Activated naive CD4-positive, alpha-beta T cell treated with anti-CD3 and anti-CD28 coated beads, Interleukin-2, amount 50 U/mL, for 16 hours (primary cell): Measurements from ENCODE around the gene RELN.

Experiments used
- DNase-seq: peaks from one replicate; pipeline ENCODE4 v3.0.0-alpha.2; 2020

Gene RELN

DNA sequence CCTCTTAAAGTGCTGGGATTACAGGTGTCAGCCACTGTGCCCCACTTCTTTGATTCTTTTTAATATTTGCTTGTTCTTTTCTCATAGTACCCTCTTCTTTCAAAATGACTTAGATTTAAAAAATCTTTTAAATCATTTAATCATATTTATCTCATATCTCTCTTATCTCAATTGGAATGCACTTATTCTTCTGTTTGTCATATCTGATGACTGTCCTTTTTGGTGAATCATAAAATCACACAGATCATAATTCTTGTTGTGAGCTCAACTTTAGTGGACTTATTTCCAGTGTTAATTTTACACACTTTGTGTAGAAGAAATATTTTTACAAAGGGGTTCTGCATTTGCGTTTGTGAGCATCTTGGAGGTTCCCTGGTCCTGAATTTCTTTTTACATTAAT lies 323.1 kb downstream of the RELN start:
- DNase-seq, result no peak

DNA sequence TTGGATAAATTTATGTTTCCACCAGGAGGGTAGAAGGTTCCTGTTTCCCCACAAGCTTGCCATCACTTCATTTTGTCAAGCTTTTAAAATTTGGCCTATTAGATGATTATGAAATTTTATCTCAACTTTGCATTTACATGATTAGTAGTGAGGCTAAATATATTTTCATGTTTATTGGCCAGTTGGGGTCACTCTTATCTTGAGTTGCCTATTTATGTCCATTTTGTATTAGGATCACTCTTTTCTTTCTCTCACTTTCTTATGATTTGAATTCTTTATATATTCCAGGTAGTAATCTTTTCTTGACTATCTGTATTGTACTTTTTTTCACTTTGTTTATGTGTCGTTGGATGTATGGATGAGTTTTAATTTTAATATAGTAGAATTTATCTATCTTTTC lies 324.9 kb downstream of the RELN start:
- DNase-seq, result no peak

DNA sequence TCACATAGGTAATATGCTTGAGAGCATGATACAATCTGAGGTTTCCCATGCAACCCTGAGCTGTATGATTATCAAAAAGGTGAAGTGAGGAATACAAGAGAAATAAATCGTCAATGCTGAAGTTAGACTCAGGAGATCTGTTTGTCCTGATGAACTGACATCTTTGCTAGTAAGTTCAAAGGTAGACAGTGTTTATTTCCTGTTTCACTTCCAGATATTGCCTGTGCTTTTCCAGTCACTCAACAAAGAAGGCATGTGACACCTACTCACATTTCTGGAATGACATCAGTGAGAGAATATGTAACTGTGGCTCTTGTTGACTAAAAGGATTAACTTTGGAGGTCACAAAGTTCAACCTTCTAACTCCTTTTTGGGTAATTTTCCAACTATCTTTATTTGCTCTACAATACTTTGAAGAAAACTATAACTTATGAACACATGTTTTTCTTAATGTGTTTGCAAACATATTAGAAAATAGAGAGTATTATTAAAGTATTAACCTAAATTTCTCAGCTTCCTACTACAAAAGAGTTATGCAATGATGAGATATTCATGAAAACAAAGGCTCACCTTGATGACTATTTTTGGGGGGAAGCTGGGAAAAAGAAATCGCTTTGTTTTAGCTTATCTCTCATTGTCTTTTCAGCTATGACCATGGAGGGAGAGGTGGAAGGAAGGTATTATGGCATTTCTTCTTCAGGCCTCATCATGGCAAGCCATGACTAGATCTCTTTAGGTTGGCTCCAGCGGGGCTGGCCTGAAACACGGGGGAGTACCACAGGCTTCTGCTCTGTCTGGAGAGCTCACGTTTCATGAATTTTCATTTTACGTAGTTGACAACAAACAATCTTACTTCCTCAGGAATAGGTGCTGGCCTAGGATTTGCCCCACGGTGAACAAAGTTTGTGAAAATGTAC lies 328.7 kb downstream of the RELN start:
- DNase-seq, result no peak

DNA sequence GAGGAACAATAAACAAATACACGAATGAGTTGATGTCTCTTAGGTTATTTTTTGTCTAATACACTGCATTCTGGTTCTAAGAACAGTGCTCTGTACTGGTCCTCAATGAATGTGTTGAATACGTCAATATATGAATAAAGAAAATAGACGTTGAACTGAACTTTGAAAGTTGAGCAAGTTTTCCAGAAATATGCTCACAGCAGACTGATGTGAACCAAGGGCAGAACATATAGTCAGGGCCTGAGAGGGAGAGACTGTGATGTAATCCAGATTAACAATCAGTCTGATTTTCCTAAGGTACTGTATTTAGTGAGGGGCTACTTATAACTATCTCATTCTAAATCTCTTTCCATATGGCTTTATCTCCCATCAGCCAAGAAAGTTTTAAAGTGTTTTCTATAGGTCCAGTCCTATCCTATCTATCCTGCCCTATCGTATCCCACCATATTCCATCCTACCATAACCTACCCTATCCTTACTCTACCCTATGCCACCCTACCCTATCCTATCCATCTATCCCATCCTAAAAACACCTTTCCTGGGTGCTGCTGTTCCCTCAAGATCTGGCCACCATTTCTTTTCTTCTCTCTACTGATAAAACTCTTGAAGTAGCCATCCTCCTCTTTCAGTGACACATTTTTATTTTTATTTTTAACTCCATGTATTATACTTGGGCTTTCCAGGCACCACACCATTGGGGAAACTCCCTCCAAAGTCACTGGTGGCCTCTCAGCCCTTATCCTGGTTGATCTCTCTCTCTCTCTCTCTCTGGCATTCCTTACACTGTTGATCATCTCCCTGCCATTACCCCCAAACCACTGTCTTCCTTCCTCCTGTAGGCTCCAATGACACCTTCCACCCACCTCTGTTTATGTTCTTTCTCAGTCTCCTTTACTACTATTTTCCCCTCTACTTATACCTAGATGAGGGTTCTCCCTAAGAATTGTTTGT lies 331.1 kb downstream of the RELN start:
- DNase-seq, result no peak

DNA sequence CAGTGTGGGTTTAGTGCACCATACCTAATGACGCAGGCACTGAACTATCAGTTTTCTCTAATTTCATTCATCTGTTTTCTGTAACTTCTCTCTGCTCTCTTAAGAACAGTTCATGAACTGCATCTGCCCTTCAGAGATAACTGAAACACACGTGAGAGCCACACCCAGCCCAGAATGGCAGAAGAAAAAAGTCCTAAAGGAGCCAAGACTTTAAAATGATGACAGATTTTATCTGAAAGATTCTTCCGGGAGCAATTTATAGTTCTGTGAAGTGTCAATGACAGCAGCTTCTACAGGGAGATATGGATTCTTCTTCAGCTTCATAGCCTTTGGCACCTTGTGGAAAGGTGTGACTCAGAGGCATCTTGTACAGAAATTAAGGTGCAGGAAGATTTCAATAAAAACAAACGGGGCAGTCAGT lies 332.0 kb downstream of the RELN start:
- DNase-seq, result no peak

DNA sequence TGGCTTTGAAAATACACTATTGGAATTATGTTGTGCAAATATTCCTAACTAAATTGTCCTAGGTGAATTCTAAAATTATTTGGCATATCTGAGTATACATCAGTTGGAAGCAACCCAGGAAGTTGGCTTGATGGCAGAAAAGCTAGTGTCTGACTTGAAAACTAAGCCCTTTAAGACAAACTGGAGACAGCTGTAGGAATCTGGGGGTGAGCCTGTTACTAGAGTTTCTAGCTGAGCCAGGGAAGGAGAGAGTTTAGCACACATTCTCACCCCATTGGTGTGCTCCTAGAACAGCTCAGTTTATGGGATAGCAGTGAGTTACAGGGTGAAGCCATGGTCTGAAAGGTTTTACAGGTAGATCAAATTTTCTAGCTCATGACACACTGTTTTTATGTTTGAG lies 333.2 kb downstream of the RELN start:
- no peak for DNase-seq

DNA sequence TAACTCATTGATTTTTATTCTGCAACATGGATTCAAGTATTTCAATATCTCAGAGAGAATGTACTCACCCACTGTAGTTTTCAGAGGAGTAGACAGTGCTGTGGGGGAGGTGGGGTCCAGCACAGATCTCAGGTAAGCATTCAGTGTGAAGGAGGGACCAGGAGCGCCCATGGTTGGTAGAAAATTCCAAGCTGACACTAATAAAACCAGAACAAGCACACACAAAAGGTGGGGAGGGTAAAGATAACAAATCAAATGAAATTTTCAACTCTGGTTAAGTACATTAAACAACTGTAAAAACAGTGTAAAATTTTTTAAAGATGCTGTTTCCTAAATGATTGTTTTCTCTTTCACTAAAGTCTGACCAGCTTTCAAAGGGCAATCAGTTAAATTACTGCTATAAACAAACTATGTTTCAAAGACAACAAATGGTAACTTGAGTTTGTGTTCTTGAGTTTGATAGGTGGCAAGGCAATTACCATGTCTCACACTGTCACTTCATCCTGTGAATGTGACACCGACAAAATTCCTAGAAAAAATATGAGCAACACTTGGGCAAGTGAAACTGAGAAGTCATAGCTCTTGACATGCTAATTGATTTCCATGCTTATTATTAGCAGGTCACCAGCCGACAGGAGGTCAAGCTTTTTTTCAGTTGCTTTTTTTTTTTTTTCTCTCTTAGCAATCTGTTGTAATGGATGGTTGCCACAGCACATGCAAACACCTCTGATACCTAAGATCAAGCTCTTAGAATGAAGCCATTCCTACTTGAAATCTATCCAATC lies 337.7 kb downstream of the RELN start:
- no peak for DNase-seq

DNA sequence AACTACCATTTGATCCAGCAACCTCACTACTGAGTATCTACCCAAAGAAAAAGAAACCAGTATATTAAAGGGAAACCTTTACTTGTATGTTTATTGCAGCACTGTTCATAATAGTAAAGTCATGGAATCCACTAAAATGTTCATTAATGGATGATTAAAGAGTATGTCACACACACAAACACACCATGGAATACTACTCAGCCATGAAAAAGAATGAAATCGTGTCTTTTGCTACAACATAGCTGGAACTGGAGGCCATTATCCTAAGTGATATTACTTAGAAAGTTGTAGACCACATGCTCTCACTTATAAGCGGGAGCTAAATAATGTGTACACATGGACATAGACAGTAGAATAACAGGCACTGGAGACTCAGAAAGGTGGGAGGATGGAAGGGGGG lies 340.4 kb downstream of the RELN start:
- DNase-seq, result no peak

DNA sequence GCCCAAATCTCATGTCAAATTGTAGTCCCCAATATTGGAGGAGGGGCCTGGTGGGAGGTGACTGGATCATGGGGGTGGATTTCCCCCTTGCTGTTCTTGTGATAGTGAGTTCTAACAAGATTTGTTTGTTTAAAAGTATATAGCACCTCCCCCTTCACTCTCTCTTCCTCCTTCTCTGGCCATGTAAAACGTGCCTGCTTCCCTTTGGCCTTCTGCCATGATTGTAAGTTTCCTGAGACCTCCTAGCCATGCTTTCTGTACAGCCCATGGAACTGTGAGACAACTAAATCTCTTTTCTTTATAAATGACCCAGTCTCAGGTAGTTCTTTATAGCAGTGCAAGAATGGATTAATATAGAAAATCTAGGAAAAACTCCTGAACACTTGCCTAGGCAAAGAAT lies 341.3 kb downstream of the RELN start:
- no peak for DNase-seq

DNA sequence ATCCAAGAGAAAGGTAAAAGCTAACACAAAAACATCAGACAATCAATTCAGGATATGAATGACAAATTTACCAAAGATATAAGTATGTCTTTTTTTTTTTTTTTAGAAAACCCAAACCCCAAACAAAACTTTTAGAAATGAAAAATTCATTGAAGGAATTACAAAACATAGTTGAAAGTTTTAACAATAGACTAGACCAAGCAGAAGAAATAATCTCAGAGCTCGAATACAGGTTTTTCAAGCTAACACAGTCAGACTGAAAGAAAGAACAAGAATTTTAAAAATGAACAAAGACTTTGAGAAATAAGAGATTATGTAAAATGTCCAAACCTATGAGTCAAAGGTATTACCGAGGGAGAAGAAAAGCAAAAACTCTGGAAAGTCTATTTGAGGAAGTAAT lies 345.1 kb downstream of the RELN start:
- no peak for DNase-seq

DNA sequence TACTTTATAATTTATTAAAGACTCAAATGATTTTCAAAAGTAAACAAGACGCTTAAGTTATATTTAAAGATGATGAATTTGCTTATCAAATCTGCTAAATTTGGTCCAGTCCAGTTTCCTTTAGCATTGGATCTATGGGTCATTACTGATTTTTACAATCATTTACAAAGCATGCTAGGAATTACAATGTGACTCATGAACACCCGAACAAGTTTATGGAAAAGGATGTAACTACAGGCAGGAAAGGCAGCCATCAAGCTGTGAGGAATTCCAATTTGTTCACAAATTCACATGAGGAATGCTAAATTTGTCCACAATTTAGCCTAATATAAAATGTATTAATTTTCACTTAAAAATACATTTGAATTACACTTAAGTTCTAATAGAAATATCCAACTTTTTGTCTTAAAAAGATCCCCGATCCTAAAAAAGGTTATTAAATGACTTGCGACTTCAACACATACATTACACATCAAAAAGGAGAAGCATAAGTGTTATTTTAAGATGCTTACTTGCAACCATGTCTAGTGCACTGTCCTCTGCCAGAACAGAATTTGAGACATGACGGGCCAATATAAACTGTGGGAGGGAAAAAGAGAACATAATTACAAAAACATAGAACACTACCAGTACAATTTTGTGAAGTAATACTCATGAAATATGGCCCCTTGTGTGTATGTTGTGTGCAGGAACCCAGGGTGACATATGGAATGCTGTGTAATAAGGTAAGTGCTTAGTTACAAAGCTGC lies 349.3 kb downstream of the RELN start:
- no peak for DNase-seq

DNA sequence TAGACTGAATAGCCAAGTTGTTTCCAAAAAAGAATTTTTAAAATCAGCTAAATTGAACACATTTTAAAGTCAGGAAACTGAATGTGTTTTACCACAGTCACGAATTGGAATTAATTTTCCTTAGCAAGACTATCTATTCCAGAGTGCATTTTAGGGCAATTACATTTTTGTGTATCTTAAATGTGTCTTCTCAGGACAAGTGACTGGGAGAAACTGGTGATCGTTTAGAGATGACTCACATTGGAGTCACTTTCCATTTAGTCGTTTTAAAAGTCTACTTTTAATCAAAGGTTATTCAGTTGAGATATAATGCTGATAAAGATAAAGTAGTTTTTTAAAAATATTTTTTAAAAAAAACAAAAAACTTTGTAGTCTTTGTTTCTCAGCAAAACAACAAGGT lies 351.7 kb downstream of the RELN start:
- DNase-seq, result no peak

DNA sequence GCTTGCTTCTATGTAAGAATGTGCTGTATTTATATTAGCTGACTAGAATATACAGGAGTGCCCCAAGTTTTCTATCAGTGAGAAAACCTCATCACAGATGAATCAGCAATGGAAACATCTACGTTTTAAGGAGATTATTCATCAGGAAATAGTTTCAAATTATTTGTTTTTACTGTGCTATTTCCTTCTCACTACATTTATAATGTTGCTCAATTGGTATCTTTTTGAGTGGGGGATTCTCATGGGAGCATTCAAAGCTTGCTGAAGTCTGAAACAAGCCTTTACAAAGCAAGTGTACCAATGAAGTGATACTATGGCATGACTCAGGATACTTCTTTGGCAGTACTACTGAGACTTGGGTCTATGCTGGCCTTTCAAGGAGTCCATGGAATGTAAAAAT lies 352.4 kb downstream of the RELN start:
- no peak for DNase-seq

DNA sequence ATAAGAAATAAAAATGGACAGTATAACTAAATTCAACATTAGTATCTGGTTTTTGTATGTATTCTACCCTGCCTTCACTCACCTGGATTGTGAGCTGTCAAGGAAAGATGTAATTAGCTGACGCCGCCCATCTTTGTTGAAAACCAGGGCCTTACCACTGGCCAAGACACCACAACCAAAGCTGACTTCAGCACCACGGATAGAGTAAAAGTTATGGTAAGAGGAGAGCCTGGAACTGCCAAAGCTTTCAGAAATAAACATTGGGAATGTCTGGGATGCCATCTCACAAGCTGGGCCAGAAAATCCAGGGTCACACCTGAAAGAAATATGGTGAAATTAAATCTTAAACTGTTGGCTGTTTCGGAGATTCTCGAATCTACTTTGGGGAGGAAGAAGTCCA lies 353.3 kb downstream of the RELN start:
- no peak for DNase-seq

DNA sequence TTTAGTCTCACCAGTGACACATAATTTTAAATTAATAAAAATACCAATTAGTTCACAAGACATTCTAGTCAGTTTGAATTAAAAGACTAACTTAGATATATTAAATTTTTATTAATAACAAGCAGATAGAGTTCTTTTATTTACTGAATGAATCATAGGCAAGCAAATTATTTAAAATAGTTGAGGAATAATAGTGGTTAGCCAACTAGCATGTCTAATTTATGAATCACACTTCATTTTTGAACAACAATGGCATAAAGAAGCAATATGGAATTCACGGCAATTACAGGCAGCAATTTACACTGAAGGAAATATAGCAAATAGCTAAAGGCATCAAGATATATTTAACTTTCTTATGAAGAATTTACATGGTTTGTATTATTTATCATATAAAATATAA lies 356.5 kb downstream of the RELN start:
- no peak for DNase-seq

DNA sequence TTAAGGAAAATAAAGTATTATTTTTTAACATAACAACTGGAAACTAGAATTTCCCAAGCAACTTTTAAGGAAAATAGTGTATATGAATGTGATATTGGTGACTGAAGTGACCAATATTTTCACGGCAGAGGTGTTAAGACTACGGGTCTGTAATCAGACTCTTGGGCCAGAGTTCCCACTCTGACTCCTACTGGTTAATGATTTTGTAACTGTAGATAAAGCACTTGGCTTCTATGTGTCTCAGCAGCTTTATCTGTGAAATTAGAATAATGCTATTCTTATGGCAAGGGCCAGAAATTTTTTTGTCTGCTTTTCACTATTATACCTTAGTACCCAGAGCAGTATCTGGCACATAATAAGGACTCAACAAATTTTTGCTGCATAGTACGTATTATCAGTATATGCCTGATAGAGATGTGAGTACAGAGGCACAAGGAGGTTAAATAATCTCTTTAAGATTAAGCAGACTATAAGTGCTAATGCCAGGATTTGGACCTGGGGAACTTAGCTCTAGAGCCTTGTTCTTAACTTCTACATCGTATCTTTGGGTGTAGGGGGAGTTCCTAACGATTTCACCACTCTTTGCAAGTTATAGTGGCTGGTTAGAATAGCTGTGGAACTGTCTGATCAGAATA lies 357.3 kb downstream of the RELN start:
- no peak for DNase-seq

DNA sequence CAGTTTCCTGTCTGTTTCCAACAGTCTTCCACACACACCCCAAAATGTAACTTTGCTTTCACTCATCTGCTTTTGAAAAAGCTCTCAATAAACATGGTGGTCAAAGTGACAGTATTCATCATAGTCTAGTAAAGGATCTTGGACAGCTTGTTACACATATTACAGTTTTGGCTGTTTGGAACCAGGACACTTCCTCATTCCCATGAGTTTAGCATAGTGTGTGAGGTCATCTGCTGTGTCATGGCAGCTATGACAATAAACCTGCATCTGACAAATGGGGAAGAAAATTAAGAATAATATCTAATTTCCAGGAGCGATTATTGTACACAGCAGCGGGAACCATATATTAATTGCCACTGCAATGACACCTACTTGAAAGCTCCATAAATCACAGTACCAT lies 359.1 kb downstream of the RELN start:
- no peak for DNase-seq

DNA sequence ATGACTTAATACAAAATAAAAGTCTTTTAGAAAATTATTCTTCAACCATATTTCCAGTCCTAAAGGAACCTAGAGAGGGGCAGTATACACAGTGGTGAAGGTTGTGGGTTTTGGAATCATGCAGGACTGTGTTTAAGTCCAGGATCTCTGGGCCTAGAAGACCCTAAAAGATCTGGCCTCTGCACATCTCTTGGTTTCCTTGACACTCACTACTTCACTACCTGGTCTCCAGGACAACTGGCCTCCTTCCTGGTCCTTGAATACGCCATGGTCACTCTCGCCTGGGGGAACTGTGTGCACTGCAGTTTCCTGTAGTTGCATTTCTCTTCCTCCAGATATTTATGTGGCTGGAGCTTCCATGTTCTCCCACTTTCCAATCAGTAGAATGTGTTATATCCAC lies 360.7 kb downstream of the RELN start:
- DNase-seq, result no peak

DNA sequence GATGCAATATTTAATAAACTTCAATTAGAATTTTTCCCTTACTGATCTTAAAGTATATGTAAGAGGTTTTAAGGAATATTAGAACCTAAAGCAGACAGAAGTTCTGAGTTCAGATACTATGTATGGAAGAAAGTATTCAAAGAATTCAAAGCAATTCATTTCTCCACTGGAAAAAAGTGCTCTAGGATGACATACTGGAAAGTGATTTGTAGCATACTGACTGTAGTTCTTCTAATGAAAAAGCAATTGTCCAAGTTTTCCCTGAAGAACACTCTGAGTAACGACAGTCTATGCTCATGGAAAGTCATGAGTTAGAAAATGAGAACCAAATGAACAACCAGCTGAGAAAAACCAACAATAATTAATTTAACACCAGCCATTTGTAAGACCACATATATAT lies 362.7 kb downstream of the RELN start:
- DNase-seq, result no peak

DNA sequence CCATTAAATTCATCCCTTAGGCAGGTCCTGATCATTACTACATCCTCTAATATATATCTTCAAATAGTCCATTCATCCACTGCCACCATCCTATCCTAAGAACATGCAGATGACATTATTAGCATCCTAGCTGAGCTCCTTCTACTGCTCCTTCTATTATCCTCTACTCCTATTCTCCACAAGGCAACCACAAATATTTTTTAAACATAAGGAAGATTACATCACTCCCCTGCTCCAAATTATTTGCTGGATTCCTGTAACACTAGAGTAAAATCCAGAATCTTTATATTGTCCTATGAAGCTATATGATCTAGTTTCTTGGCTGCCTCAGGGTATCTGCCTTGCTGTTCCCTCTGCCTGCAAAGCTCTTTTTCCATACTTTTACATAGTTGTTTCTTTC lies 367.2 kb downstream of the RELN start:
- DNase-seq, result no peak

DNA sequence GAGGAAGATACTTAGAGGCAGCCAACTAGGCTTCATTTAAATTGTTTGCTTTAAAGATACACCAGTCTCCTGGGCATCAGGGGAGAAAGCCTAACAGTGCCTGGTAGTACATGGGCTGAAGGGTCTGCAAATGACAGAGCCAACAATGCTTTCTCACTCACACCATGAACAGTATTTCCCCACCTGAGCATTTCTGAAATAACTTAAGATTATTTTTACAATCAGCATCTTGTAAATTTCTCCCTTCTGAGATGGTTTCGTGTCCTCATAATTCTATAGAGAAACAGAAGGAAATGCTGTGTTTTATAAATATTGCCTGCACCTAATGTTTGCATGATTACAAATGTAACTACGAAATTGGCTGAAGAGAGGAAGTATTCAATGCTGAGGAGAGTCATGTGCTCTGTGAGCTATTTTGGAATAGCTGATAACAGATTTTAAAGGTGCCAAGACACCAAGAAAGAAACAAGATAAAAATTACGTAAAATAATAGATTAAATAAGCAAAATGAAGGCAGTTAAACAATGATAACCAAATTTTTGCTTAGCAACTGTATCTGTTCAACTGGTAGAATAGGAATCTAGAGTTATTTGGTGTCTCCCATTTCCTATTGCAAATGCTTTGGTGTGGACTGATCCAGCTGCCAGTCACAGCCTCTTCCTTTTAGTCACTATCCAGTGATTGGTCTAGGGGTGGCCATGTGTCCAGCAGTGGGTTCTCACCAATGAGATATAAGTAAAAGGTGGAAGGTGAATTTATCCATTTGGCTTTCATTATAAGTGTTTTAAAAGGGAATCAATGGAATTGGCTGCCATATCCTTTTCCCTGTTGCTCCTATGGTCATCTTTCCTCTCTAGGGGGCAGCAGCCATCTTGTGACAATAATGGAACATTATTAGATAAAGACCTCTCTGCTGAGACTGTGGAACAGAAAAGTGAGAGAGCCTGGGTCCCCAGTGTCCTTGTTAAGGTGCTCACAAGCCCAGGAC lies 375.5 kb downstream of the RELN start:
- no peak for DNase-seq
